GM19372 (cell line): Measurements from ENCODE around the gene ETDC.

Experiments used
- ATAC-seq: cut with Tn5 transposase; IDR thresholded peaks from one replicate; pipeline ENCODE4 v1.9.1; 2021; ENCODE audit warnings: mild to moderate bottlenecking, low read depth, moderate library complexity; ENCODE audit not compliant: unreplicated experiment

Gene ETDC

GRCh38 chrX:135345107-135345589 lies 35.9 kb downstream of the ETDC start:
- ATAC-seq: no peak

- ATAC-seq: no peak
These were observed 37.7 kb downstream of the ETDC start for GRCh38 chrX:135346975-135347374.

DNA sequence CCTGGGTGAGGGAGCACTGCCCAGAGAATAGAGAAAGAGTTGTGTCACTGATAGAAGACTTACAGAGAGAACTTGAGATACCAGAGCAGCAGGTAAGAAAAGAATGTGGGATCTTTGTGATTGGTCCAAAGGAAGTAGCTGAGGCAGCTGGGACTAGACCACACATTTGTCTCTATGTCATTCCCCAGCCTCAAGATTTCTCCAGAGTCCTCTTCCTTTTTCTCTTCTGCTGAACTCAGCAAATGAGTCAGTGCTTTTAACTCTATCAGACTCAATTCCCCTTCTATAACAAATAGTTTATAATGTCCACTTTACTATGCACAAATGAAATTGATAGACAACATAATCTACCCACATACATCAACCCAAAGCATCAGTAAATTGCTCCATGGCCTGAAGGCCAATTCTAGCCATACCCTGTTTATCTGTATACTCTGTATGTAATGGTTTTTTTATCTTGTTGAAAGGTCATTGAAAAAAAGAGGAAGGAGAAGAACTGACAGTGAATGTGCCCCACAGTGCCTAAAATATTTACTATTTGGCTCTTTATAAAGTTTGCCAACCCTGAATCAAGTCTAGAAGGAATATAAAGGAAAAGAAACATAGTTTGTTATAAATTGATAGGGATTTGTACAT lies 38.2 kb downstream of the ETDC start:
- ATAC-seq: no peak

- ATAC-seq: no peak
These were observed 45.0 kb downstream of the ETDC start for GRCh38 chrX:135354288-135354687.
